GM12872 (cell line): ENCODE results near the gene GRK5.

Experiments
- TF ChIP-seq, protein P1 (sequence below): IDR thresholded peaks from 3 replicates; pipeline ENCODE4 v1.5.1; 2011; ENCODE audit warnings: low read depth, mild to moderate bottlenecking, low read length, moderate library complexity; ENCODE audit not compliant: insufficient read depth

GRK5 gene

DNA sequence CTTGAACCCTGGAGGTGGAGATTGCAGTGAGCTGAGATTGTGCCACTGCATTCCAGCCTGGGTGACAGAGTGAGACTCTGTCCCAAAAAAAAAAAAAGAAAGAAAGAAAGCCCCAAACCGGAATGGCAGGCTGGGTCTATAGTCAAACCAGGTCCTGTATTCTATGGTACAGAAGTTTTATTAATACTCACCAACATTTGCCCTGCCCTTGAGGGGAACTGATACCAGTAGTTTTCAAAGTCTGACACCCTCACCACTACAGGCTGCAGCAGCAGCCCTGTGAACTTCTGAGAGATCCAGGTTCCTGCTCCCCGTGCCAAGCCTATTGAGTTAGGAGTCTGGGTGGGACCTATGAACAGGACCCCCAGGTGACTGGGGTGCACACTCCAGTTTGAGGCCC lies 254.6 kb downstream of the GRK5 start:
- TF ChIP-seq, protein P1, sequence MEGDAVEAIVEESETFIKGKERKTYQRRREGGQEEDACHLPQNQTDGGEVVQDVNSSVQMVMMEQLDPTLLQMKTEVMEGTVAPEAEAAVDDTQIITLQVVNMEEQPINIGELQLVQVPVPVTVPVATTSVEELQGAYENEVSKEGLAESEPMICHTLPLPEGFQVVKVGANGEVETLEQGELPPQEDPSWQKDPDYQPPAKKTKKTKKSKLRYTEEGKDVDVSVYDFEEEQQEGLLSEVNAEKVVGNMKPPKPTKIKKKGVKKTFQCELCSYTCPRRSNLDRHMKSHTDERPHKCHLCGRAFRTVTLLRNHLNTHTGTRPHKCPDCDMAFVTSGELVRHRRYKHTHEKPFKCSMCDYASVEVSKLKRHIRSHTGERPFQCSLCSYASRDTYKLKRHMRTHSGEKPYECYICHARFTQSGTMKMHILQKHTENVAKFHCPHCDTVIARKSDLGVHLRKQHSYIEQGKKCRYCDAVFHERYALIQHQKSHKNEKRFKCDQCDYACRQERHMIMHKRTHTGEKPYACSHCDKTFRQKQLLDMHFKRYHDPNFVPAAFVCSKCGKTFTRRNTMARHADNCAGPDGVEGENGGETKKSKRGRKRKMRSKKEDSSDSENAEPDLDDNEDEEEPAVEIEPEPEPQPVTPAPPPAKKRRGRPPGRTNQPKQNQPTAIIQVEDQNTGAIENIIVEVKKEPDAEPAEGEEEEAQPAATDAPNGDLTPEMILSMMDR, result no peak

DNA sequence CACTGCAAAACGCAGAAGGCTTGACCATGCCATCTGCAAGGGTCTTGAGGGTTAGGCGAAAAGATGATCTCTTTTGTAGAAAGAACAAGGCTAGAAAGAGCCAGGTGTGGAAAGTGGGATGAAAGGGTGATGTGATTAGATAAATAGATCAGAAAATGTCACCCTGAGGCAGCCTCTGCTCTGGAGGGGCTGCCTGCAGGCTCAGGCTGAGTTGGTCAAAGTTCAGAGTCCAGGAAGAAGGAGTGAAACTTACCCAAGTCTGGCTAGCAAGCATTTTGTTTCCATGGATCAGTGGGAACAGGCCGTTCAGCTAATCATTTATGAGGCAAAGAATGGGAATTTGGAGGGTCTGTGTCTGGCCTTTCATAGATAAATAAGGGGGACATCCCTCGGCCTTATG lies 255.4 kb downstream of the GRK5 start:
- TF ChIP-seq, protein P1, result no peak

DNA sequence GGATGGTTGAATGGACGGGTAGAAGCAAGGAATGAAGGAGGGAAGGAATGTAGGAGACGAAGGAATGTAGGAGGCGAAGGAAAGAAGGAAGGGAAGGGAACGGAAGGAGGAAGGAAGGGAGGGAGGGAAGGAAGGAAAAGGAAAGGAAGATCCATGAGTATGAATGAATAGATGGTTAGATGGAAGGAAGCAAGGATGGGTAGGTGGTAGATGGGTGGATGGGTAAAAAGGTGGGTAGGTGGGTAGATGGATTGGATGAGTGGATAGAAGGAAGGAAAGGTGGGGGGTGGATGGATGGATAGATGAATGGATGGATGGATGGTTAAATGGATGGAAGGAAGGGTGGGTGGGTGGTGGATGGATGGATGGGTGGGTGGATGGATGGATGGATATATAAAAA lies 257.7 kb downstream of the GRK5 start:
- TF ChIP-seq, protein P1, result no peak

DNA sequence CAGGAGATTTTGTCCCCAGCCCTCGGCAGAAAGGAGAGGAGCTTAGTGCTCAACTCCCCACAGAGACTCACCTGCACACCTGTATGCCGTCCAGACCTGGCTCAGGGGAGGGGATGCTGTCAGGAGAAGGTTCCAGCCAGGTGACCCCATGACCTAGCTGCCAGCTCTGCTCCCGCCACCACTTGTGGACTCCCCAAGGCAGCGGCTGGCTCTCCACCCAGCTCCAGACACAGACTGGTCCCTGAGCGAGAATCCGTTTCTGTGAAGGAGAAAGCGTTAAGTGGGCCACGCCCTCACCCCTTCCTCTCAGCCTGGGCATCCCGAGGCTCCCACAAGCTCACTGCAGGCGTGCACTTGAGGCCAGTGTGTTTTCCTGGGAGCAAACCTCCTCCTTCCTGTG lies 258.7 kb downstream of the GRK5 start:
- TF ChIP-seq, protein P1, result no peak

DNA sequence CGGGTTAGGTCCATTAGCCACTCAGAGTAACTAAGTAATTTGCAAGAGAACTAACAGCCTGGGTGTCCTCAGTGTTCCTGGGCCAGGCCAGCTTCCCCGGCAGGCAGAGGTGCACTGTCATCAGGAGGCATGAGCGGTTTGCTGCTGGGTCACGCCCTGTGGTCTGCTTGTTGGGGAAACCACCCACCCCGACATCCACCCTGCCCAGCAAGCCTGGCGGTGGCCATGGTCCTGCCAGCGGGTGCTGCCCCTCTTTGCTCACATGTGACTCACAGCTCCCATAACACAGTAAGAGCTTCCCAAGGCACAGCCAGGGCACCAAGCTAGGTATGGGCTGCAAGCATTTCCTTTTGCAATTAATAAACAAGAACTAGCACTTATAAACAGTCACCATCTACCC lies 259.3 kb downstream of the GRK5 start:
- TF ChIP-seq, protein P1, result no peak

DNA sequence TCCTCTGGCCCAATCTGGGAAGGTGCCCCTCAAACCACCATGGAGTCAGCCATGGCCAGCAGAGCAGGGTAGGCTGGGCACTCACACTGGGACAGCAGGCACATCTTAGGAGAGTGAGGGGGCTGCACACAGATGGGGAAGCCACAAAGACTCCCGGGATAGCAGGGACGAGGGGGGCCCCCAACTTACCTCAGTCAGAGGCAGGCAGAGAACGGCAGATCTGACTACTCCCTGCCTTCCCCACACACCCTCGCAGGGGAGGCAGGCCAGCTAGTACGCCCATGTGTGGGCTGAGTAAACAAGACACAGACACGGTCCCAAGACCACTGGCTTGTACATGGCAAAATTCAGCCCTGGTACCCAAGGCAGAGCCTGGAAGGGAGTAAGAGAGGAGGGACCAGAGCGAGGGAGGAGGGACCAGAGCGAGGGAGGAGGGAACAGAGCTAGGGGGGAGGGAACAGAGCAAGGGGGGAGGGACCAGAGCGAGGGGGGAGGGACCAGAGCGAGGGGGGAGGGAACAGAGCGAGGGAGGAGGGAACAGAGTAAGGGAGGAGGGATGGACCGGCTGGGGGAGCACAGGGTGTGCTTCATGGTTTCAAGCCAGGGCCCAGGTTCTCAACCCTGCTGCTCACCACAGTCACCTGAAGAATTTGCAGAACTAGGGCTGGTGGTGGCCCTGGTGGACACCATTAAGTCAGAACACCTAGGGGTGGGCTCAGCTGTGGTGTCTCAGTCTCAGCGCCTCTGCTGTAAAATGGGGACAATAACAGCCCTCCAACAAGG lies 261.4 kb downstream of the GRK5 start:
- TF ChIP-seq, protein P1, result no peak

DNA sequence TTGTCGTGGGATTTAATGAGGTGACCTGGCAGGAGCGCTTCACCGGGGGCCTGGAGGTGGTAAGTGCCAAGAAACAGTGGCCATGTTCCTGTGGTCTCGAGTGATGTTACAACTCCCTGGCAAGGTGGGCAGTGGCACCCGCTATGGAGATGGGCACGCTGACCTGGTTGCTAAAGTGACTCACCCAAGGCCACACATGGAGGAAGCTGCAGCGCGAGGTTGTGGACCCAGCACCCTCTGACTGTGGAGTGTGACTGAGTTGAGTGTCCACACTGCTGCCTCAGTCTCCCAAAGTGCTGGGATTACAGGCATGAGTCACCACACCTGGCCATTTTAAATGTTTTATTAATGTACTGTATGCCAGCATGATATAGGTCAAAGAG lies 261.9 kb downstream of the GRK5 start:
- TF ChIP-seq, protein P1, result no peak

DNA sequence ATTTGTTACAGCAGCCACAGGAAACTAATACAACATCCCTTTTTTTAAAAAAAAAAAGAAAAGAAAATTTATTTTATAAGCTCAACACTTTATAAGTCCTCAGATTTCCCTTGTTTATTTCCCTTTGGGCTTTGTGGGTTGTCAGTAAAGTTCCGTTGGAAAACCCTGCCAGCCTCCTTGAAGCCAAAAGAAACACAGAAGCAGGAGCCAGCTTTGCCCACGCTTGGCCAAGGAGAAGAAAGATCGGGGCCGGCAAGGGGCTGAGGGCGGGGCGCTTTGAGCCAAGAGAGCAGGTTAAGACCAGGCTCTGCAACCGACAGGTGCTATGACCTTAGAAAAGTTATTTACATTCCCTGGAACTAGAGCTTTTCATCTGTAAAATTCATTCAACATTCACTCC lies 262.5 kb downstream of the GRK5 start:
- TF ChIP-seq, protein P1, result no peak
